PC-3 (cell line): ENCODE measurements around the gene BOLA1. TPM values are rescaled to one million over a fixed set of nuclear protein-coding genes. Genes with fewer than 3 reads are reported as not detected.

Experiments used
- ATAC-seq: fragments of 200-7000 bp; cut with Tn5 transposase; 2 replicates; pipeline ENCODE4 v1.9.1; 2020; ENCODE audit warnings: mild to moderate bottlenecking, moderate library complexity
- BruUV-seq: library from RNA; stranded (reverse); fragments of 400-500 nt; replicated peaks from 2 replicates; lab custom pipeline; 2021; lab: Mats Ljungman, UMichigan
- CTCF ChIA-PET: fragments of 300-600 bp; sonication (Branson Sonifier 250); formaldehyde crosslinking; loops from one replicate; lab custom pipeline; 2022; ENCODE audit warnings: antibody characterized with exemption; lab: Charles Lee
- POLR2A ChIA-PET: fragments of 300-600 bp; sonication (Branson Sonifier 250); formaldehyde crosslinking; loops from one replicate; lab custom pipeline; 2022; ENCODE audit warnings: antibody characterized with exemption; ENCODE audit not compliant: unreplicated experiment; lab: Charles Lee
- DNase-seq: peaks from one replicate; pipeline ENCODE4 v3.0.0-alpha.2; 2015
- H2AFZ ChIP-seq: fragments of 300-600 bp; sonication (generic); 2 replicates; pipeline ENCODE4 v1.6.0; 2016; ENCODE audit warnings: antibody characterized with exemption, low read length
- H3F3A ChIP-seq: fragments of 300-600 bp; sonication (generic); one replicate; pipeline ENCODE4 v1.6.0; 2017; ENCODE audit warnings: antibody characterized with exemption, low read length, control low read depth, mild to moderate bottlenecking; ENCODE audit not compliant: unreplicated experiment
- H3K27ac ChIP-seq: fragments of 300-600 bp; sonication (generic); 2 replicates; pipeline ENCODE4 v1.5.1; 2016; ENCODE audit warnings: mild to moderate bottlenecking, low read length
- H3K27me3 ChIP-seq: fragments of 300-600 bp; sonication (generic); 2 replicates; pipeline ENCODE4 v1.6.1; 2016; ENCODE audit warnings: low read length, mixed read lengths
- H3K36me3 ChIP-seq: fragments of 300-600 bp; sonication (generic); 2 replicates; pipeline ENCODE4 v1.6.1; 2016; ENCODE audit warnings: low read depth, mixed run types, low read length, mixed read lengths
- H3K4me1 ChIP-seq: fragments of 300-600 bp; sonication (generic); 2 replicates; pipeline ENCODE4 v1.5.1; 2016; ENCODE audit warnings: low read length; ENCODE audit not compliant: insufficient read depth
- H3K4me2 ChIP-seq: fragments of 300-600 bp; sonication (generic); 2 replicates; pipeline ENCODE4 v1.6.0; 2016; ENCODE audit warnings: low read length
- H3K4me3 ChIP-seq: fragments of 300-600 bp; sonication (generic); 2 replicates; pipeline ENCODE4 v1.5.1; 2016; ENCODE audit warnings: mild to moderate bottlenecking, low read length, mixed read lengths
- H3K79me2 ChIP-seq: fragments of 300-600 bp; sonication (generic); 2 replicates; pipeline ENCODE4 v1.6.1; 2017; ENCODE audit warnings: low read length, mixed read lengths
- H3K9ac ChIP-seq: fragments of 300-600 bp; sonication (generic); 2 replicates; pipeline ENCODE4 v1.6.0; 2016; ENCODE audit warnings: mild to moderate bottlenecking, low read length
- H3K9me2 ChIP-seq: fragments of 300-600 bp; sonication (generic); replicated peaks from 2 replicates; pipeline ENCODE4 v1.6.1; 2016; ENCODE audit warnings: mixed run types, low read length, mixed read lengths
- H3K9me3 ChIP-seq: fragments of 300-600 bp; sonication (generic); 2 replicates; pipeline ENCODE4 v1.6.1; 2016; ENCODE audit warnings: low read length, mixed read lengths
- H4K20me1 ChIP-seq: fragments of 300-600 bp; sonication (generic); 2 replicates; pipeline ENCODE4 v1.6.1; 2016; ENCODE audit warnings: low read length, mixed read lengths
- EZH2 ChIP-seq: fragments of 300-600 bp; sonication (generic); IDR thresholded peaks from one replicate; pipeline ENCODE4 v1.6.1; 2017; ENCODE audit warnings: antibody characterized with exemption, mild to moderate bottlenecking, low read length; ENCODE audit not compliant: unreplicated experiment
- EZH2phosphoT487 ChIP-seq: fragments of 300-600 bp; sonication (generic); IDR thresholded peaks from 2 replicates; pipeline ENCODE4 v1.6.1; 2018; ENCODE audit warnings: mild to moderate bottlenecking, antibody characterized with exemption, low read length, borderline replicate concordance
- intact Hi-C: fragments of 100-400 bp; cut with micrococcal nuclease; formaldehyde crosslinking; loops from 2 replicates; pipeline ENCODE4 v1.9.0; 2023
- total RNA-seq: library from RNA; depleted of rRNA; stranded (reverse); fragments of >200 nt; gene quantifications from 2 replicates; pipeline ENCODE4 v1.2.3, GENCODE V29; 2014; rRNA removed
- TF ChIP-seq, protein P1 (sequence below): fragments of 300-600 bp; sonication (generic); conservative IDR thresholded peaks from 2 replicates; pipeline ENCODE4 v1.5.1; 2017; ENCODE audit warnings: antibody characterized with exemption, low read depth, mild to moderate bottlenecking, low read length

BOLA1 gene
- total RNA-seq, 1 experiment from 2014 or later, result 27.6 TPM

DNA sequence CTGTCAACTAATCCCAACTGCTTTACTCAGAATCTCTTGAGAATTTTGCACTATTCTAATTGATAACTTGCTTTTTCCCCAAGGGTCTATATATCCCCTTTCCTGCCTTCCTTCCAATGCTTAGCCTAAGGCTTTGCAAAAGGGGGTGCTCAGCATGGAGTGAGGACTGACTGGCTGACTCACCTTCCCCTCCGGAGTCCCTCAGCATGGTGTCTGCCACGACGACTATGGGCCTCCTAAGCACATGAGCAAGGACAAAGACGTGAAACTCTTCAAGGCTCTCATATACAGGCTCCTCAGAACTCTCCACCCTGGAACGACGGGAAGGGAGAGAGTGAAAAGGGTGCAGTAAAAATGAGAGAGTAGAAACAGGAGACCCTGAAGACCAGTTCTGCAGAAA lies 50.5 kb downstream of the BOLA1 start:
- H3K79me2 ChIP-seq, result no peaks in the 10 kb centered on the region
- no peak overlapping the region for H2AFZ ChIP-seq
- no peaks in the 10 kb centered on the region for H4K20me1 ChIP-seq
- no peak overlapping the region for H3K27ac ChIP-seq
- intact Hi-C loops, result no loop called here
- DNase-seq, result no peak
- no peaks in the 10 kb centered on the region for H3K4me1 ChIP-seq
- no peak overlapping the region for H3K9ac ChIP-seq
- H3K9me2 ChIP-seq, result no peaks in the 10 kb centered on the region
- H3K4me3 ChIP-seq, result no peak overlapping the region
- ATAC-seq, result no peak
- BruUV-seq, result no TSS peak
- H3F3A ChIP-seq, result no peaks in the 10 kb centered on the region
- no peaks in the 10 kb centered on the region for H3K9me3 ChIP-seq
- CTCF ChIA-PET, result no interaction called here
- peaks cover 9% of the 10 kb centered on the region for H3K36me3 ChIP-seq
- H3K27me3 ChIP-seq, result no peaks in the 10 kb centered on the region
- TF ChIP-seq, protein P1, sequence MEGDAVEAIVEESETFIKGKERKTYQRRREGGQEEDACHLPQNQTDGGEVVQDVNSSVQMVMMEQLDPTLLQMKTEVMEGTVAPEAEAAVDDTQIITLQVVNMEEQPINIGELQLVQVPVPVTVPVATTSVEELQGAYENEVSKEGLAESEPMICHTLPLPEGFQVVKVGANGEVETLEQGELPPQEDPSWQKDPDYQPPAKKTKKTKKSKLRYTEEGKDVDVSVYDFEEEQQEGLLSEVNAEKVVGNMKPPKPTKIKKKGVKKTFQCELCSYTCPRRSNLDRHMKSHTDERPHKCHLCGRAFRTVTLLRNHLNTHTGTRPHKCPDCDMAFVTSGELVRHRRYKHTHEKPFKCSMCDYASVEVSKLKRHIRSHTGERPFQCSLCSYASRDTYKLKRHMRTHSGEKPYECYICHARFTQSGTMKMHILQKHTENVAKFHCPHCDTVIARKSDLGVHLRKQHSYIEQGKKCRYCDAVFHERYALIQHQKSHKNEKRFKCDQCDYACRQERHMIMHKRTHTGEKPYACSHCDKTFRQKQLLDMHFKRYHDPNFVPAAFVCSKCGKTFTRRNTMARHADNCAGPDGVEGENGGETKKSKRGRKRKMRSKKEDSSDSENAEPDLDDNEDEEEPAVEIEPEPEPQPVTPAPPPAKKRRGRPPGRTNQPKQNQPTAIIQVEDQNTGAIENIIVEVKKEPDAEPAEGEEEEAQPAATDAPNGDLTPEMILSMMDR, result no peak
- no peak for TF ChIP-seq EZH2
- TF ChIP-seq EZH2phosphoT487, result no peak
- H3K4me2 ChIP-seq, result no peak overlapping the region
- POLR2A ChIA-PET, result no interaction called here

Other genes with a start within 250 kb of the BOLA1 start
- not detected in 2 replicates for gene FCGR1A, start 116.9 kb upstream of the BOLA1 start, total RNA-seq
- gene SV2A, start 18.3 kb downstream of the BOLA1 start, total RNA-seq, result not detected in 2 replicates
- 23.5 and 28.1 TPM in 2 replicates for gene SF3B4, start 28.2 kb downstream of the BOLA1 start, total RNA-seq
- gene MTMR11, start 37.3 kb downstream of the BOLA1 start, total RNA-seq, result 5.1 and 7.0 TPM in 2 replicates
- 11.5 and 14.6 TPM in 2 replicates for gene OTUD7B, start 111.2 kb downstream of the BOLA1 start, total RNA-seq
- 39.5 and 47.8 TPM in 2 replicates for gene VPS45, start 168.2 kb downstream of the BOLA1 start, total RNA-seq